SK-N-SH treated with all-trans-retinoic acid at 6 μM for 48 hours (cell line): ENCODE data around the gene LANCL2.

Source experiments
- ATAC-seq: fragments of 200-7000 bp; cut with Tn5 transposase; 3 replicates; pipeline ENCODE4 v1.9.1; 2020; ENCODE audit warnings: mild to moderate bottlenecking, moderate library complexity
- ARNTL ChIP-seq: fragments of 450-650 bp; formaldehyde crosslinking; IDR thresholded peaks from 2 replicates; pipeline ENCODE4 v1.5.0; 2020; ENCODE audit warnings: low read depth, mild to moderate bottlenecking, moderate library complexity, borderline replicate concordance
- BACH2 ChIP-seq: fragments of 250-450 bp; sonication (Bioruptor Pico); IDR thresholded peaks from 2 replicates; pipeline ENCODE4 v1.9.0; 2021; ENCODE audit warnings: mild to moderate bottlenecking, borderline replicate concordance
- CREB5 ChIP-seq: fragments of 250-450 bp; sonication (Bioruptor Pico); IDR thresholded peaks from 2 replicates; pipeline ENCODE4 v1.5.1; 2020; ENCODE audit warnings: low read depth, mild to moderate bottlenecking, moderate library complexity
- CSRNP3 ChIP-seq: fragments of 250-450 bp; sonication (Bioruptor Pico); IDR thresholded peaks from 2 replicates; pipeline ENCODE4 v1.5.1; 2021; ENCODE audit warnings: mild to moderate bottlenecking, moderate library complexity
- ESRRG ChIP-seq: fragments of 250-450 bp; sonication (Bioruptor Pico); IDR thresholded peaks from 2 replicates; pipeline ENCODE4 v1.6.1; 2021; ENCODE audit warnings: mild to moderate bottlenecking
- GLIS3 ChIP-seq: fragments of 250-450 bp; sonication (Bioruptor Pico); IDR thresholded peaks from 2 replicates; pipeline ENCODE4 v1.5.0; 2020; ENCODE audit warnings: mild to moderate bottlenecking, moderate library complexity
- PATZ1 ChIP-seq: fragments of 250-450 bp; sonication (Bioruptor Pico); IDR thresholded peaks from 2 replicates; pipeline ENCODE4 v1.8.0; 2020; ENCODE audit warnings: mild to moderate bottlenecking, moderate library complexity, borderline replicate concordance
- POU6F1 ChIP-seq: fragments of 250-450 bp; sonication (Bioruptor Pico); IDR thresholded peaks from 2 replicates; pipeline ENCODE4 v1.8.0; 2021; ENCODE audit warnings: low read depth, mild to moderate bottlenecking, moderate library complexity, borderline replicate concordance
- PPARA ChIP-seq: fragments of 250-450 bp; sonication (Bioruptor Pico); IDR thresholded peaks from 2 replicates; pipeline ENCODE4 v1.5.0; 2020; ENCODE audit warnings: mild to moderate bottlenecking, borderline replicate concordance
- RARB ChIP-seq: fragments of 250-450 bp; sonication (Bioruptor Pico); IDR thresholded peaks from 2 replicates; pipeline ENCODE4 v1.8.0; 2021; ENCODE audit warnings: mild to moderate bottlenecking, moderate library complexity
- SNAI2 ChIP-seq: fragments of 250-450 bp; sonication (Bioruptor Pico); IDR thresholded peaks from 2 replicates; pipeline ENCODE4 v1.5.0; 2020; ENCODE audit warnings: mild to moderate bottlenecking, moderate library complexity
- TCF4 ChIP-seq: fragments of 250-450 bp; sonication (Bioruptor Pico); IDR thresholded peaks from 2 replicates; pipeline ENCODE4 v1.8.0; 2021; ENCODE audit warnings: mild to moderate bottlenecking, moderate library complexity, borderline replicate concordance
- TOX ChIP-seq: fragments of 250-450 bp; sonication (Bioruptor Pico); IDR thresholded peaks from 2 replicates; pipeline ENCODE4 v1.8.0; 2021; ENCODE audit warnings: mild to moderate bottlenecking, moderate library complexity, borderline replicate concordance
- TSHZ2 ChIP-seq: fragments of 250-450 bp; sonication (Bioruptor Pico); IDR thresholded peaks from 2 replicates; pipeline ENCODE4 v1.5.0; 2020; ENCODE audit warnings: mild to moderate bottlenecking, moderate library complexity
- ZC3H10 ChIP-seq: fragments of 250-450 bp; sonication (Bioruptor Pico); IDR thresholded peaks from 2 replicates; pipeline ENCODE4 v1.5.1; 2021; ENCODE audit warnings: mild to moderate bottlenecking, moderate library complexity
- ZFP3 ChIP-seq: fragments of 250-450 bp; sonication (Bioruptor Pico); IDR thresholded peaks from 2 replicates; pipeline ENCODE4 v1.5.0; 2020; ENCODE audit warnings: mild to moderate bottlenecking, moderate library complexity
- ZFP30 ChIP-seq: fragments of 450-650 bp; formaldehyde crosslinking; IDR thresholded peaks from 2 replicates; pipeline ENCODE4 v1.5.0; 2022; ENCODE audit warnings: mild to moderate bottlenecking, moderate library complexity
- ZNF565 ChIP-seq: fragments of 450-650 bp; formaldehyde crosslinking; conservative IDR thresholded peaks from 2 replicates; pipeline ENCODE4 v1.5.0; 2020; ENCODE audit warnings: low read depth, mild to moderate bottlenecking, moderate library complexity
- ZNF70 ChIP-seq: fragments of 450-650 bp; formaldehyde crosslinking; IDR thresholded peaks from 2 replicates; pipeline ENCODE4 v1.5.0; 2020; ENCODE audit warnings: mild to moderate bottlenecking, moderate library complexity
- ZNF8 ChIP-seq: fragments of 450-650 bp; formaldehyde crosslinking; IDR thresholded peaks from 2 replicates; pipeline ENCODE4 v1.5.0; 2020; ENCODE audit warnings: mild to moderate bottlenecking, moderate library complexity

The LANCL2 gene

GRCh38 chr7:55326945-55327626 is 38.1 kb upstream of the LANCL2 start:
- no peak for ATAC-seq
- TF ChIP-seq BACH2 (CRISPR knock-in tag), result no peak

GRCh38 chr7:55335151-55335550 is 30.0 kb upstream of the LANCL2 start:
- ATAC-seq, result no peak

More at GRCh38 chr7:55335151-55335550, 30.0 kb upstream of the LANCL2 start:
- no peak for TF ChIP-seq TOX (CRISPR knock-in tag)
- no peak for TF ChIP-seq ZNF8 (CRISPR knock-in tag)
- no peak for TF ChIP-seq ZC3H10 (CRISPR knock-in tag)
- no peak for TF ChIP-seq ARNTL (CRISPR knock-in tag)
- TF ChIP-seq GLIS3 (CRISPR knock-in tag), result no peak
- no peak for TF ChIP-seq ZNF565
- no peak for TF ChIP-seq TSHZ2 (CRISPR knock-in tag)
- no peak for TF ChIP-seq RARB (CRISPR knock-in tag)
- no peak for TF ChIP-seq POU6F1 (CRISPR knock-in tag)
- no peak for TF ChIP-seq TCF4 (CRISPR knock-in tag)
- no peak for TF ChIP-seq BACH2 (CRISPR knock-in tag)
- TF ChIP-seq SNAI2 (CRISPR knock-in tag), result no peak
- TF ChIP-seq CREB5 (CRISPR knock-in tag), result no peak
- no peak for TF ChIP-seq ZFP30 (CRISPR knock-in tag)
- TF ChIP-seq PATZ1 (CRISPR knock-in tag), result no peak
- TF ChIP-seq PPARA, result no peak
- TF ChIP-seq ESRRG (CRISPR knock-in tag), result no peak
- no peak for TF ChIP-seq ZNF70
- TF ChIP-seq CSRNP3 (CRISPR knock-in tag), result no peak
- TF ChIP-seq ZFP3 (CRISPR knock-in tag), result no peak
